Hepatocyte (in vitro differentiated cells): ENCODE data around the gene RFTN1. TPM values are rescaled to one million over a fixed set of nuclear protein-coding genes. Genes with fewer than 3 reads are reported as not detected.

Source experiments
- DNase-seq: peaks from one replicate; pipeline ENCODE4 v3.0.0-alpha.2; 2016; ENCODE audit warnings: low spot score
- H2AFZ ChIP-seq: fragments of 200-600 bp; sonication (generic); 2 replicates; pipeline ENCODE4 v1.6.0; 2016; ENCODE audit warnings: antibody characterized with exemption, mild to moderate bottlenecking
- H3K27ac ChIP-seq: fragments of 200-600 bp; sonication (generic); 2 replicates; pipeline ENCODE4 v1.5.1; 2016; ENCODE audit warnings: mild to moderate bottlenecking
- H3K27me3 ChIP-seq: fragments of 200-600 bp; sonication (generic); 2 replicates; pipeline ENCODE4 v1.6.1; 2016
- H3K36me3 ChIP-seq: fragments of 200-600 bp; sonication (generic); replicated peaks from 2 replicates; pipeline ENCODE4 v1.5.1; 2016; ENCODE audit warnings: low read depth; ENCODE audit not compliant: insufficient read depth
- H3K4me1 ChIP-seq: fragments of 200-600 bp; sonication (generic); 2 replicates; pipeline ENCODE4 v1.5.1; 2016; ENCODE audit warnings: mild to moderate bottlenecking, moderate library complexity; ENCODE audit not compliant: insufficient read depth
- H3K4me2 ChIP-seq: fragments of 200-600 bp; sonication (generic); 2 replicates; pipeline ENCODE4 v1.6.0; 2016
- H3K4me3 ChIP-seq: fragments of 200-600 bp; sonication (generic); 2 replicates; pipeline ENCODE4 v1.5.1; 2016; ENCODE audit warnings: mild to moderate bottlenecking
- H3K79me2 ChIP-seq: fragments of 200-600 bp; sonication (generic); 2 replicates; pipeline ENCODE4 v1.6.0; 2017; ENCODE audit warnings: mild to moderate bottlenecking
- H3K9me2 ChIP-seq: fragments of 200-600 bp; sonication (generic); replicated peaks from 2 replicates; pipeline ENCODE4 v1.6.0; 2017; ENCODE audit warnings: mild to moderate bottlenecking; ENCODE audit not compliant: insufficient read depth
- H3K9me3 ChIP-seq: fragments of 200-600 bp; sonication (generic); 2 replicates; pipeline ENCODE4 v1.5.1; 2016; ENCODE audit warnings: low read depth, mild to moderate bottlenecking
- H4K20me1 ChIP-seq: fragments of 200-600 bp; sonication (generic); 2 replicates; pipeline ENCODE4 v1.6.0; 2016; ENCODE audit warnings: mild to moderate bottlenecking; ENCODE audit not compliant: insufficient read depth, poor library complexity, severe bottlenecking
- EZH2 ChIP-seq: fragments of 200-600 bp; sonication (generic); IDR thresholded peaks from 2 replicates; pipeline ENCODE4 v1.6.1; 2016; ENCODE audit warnings: antibody characterized with exemption, mild to moderate bottlenecking, borderline replicate concordance
- EZH2phosphoT487 ChIP-seq: fragments of 200-600 bp; sonication (generic); IDR thresholded peaks from one replicate; pipeline ENCODE4 v1.6.1; 2018; ENCODE audit warnings: antibody characterized with exemption, mild to moderate bottlenecking, low read depth, moderate library complexity; ENCODE audit not compliant: unreplicated experiment, severe bottlenecking
- WGBS: methylation state at CpG from one replicate; pipeline ENCODE4 v1.1.6; 2016; ENCODE audit warnings: low lambda C conversion rate; ENCODE audit errors: missing lambda C conversion rate; 5-methylcytosine and 5-hydroxymethylcytosine counted together
- polyA plus RNA-seq: library from polyadenylated mRNA; unstranded; fragments of >200 nt; fragmentation: Nextera tagmentation; extraction: Ambion mirVana; gene quantifications from 2 replicates; pipeline ENCODE4 v1.2.1, GENCODE V29; 2016
- total RNA-seq: library from RNA; depleted of rRNA; stranded (reverse); fragments of >200 nt; gene quantifications from 2 replicates; pipeline ENCODE4 v1.2.3, GENCODE V29; 2014
- TF ChIP-seq, protein P1 (sequence below): fragments of 200-600 bp; sonication (generic); IDR thresholded peaks from 2 replicates; pipeline ENCODE4 v1.5.1; 2016; ENCODE audit warnings: antibody characterized with exemption, mild to moderate bottlenecking; ENCODE audit not compliant: poor library complexity

The RFTN1 gene
- total and polyA plus RNA-seq, 2 experiments from 2014 or later, result 10.0 to 14.9 TPM

- Histone ChIP-seq H3K27me3 (no peaks in the 10 kb centered on the region), H3K4me2 (no peak overlapping the region), H3K27ac (no peak overlapping the region), H3K36me3 (no peaks in the 10 kb centered on the region), H2AFZ (no peak overlapping the region), H3K79me2 (no peaks in the 10 kb centered on the region), H3K9me2 (no peaks in the 10 kb centered on the region), H3K4me1 (no peaks in the 10 kb centered on the region), H4K20me1 (no peaks in the 10 kb centered on the region), H3K4me3 (no peak overlapping the region), H3K9me3 (no peaks in the 10 kb centered on the region)
- no peak for DNase-seq
- TF ChIP-seq, protein P1, sequence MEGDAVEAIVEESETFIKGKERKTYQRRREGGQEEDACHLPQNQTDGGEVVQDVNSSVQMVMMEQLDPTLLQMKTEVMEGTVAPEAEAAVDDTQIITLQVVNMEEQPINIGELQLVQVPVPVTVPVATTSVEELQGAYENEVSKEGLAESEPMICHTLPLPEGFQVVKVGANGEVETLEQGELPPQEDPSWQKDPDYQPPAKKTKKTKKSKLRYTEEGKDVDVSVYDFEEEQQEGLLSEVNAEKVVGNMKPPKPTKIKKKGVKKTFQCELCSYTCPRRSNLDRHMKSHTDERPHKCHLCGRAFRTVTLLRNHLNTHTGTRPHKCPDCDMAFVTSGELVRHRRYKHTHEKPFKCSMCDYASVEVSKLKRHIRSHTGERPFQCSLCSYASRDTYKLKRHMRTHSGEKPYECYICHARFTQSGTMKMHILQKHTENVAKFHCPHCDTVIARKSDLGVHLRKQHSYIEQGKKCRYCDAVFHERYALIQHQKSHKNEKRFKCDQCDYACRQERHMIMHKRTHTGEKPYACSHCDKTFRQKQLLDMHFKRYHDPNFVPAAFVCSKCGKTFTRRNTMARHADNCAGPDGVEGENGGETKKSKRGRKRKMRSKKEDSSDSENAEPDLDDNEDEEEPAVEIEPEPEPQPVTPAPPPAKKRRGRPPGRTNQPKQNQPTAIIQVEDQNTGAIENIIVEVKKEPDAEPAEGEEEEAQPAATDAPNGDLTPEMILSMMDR, result no peak
- TF ChIP-seq EZH2 (no peak), EZH2phosphoT487 (no peak)
- 91% methylated on average over 4 of the region's 4 CpGs for WGBS
Measured at GRCh38 chr3:16323737-16324136, 189.8 kb downstream of the RFTN1 start.

DNA sequence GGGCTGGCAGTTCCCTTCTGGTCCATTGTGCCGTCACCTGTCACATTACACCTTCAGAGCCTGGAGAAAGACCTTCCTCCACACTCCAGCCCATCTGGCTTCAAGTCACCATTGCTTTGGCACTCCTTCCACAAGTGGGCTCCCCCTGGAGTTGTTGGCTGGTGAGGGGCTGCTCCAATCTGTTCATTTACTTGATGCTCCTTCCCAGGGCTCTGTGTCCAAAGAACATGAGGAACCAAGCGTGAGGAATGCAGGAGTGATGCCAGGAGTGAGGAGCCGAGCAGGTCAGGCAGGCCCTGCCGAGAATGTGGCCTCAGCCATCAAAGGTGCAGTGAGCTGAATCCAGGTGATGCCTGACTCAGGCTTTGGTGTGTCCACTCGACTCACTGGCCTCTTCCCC lies 191.3 kb downstream of the RFTN1 start:
- Histone ChIP-seq H3K4me2 (no peak overlapping the region), H3K9me3 (no peaks in the 10 kb centered on the region), H3K36me3 (no peaks in the 10 kb centered on the region), H3K4me3 (no peak overlapping the region), H3K9me2 (no peaks in the 10 kb centered on the region), H3K27me3 (no peaks in the 10 kb centered on the region), H3K4me1 (no peaks in the 10 kb centered on the region), H2AFZ (no peak overlapping the region), H4K20me1 (no peaks in the 10 kb centered on the region), H3K27ac (no peak overlapping the region), H3K79me2 (no peaks in the 10 kb centered on the region)
- 84% methylated on average over 5 of the region's 5 CpGs for WGBS
- DNase-seq, result no peak
- TF ChIP-seq EZH2, result no peak

DNA sequence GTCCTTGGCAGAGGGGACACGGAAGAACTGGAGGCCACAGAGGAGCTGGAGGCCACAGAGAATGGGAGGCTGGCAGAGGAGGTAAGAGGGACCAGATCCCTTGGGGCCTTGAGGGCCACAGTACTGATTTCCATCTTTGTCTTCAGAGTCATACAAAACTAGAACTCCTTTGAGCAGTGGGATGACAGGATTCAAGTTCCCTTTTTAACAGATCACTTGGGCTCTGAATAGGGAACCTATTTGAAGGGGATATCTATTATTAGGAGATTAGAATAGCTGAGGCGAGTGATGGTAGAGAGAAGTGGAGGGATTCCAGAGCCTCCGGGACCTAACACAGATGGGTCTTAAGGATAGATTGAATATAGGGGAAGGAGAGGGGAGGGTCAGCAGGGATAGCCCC lies 192.8 kb downstream of the RFTN1 start:
- no peak for TF ChIP-seq EZH2
- no peak for TF ChIP-seq EZH2phosphoT487
- TF ChIP-seq, protein P1, result no peak
- Histone ChIP-seq H3K36me3 (no peaks in the 10 kb centered on the region), H4K20me1 (no peaks in the 10 kb centered on the region), H3K4me3 (no peak overlapping the region), H3K27me3 (no peaks in the 10 kb centered on the region), H2AFZ (no peak overlapping the region), H3K9me3 (no peaks in the 10 kb centered on the region), H3K27ac (no peak overlapping the region), H3K4me2 (no peak overlapping the region), H3K9me2 (no peaks in the 10 kb centered on the region), H3K79me2 (no peaks in the 10 kb centered on the region), H3K4me1 (no peaks in the 10 kb centered on the region)
- 99% methylated on average over 3 of the region's 3 CpGs for WGBS
- DNase-seq, result no peak

DNA sequence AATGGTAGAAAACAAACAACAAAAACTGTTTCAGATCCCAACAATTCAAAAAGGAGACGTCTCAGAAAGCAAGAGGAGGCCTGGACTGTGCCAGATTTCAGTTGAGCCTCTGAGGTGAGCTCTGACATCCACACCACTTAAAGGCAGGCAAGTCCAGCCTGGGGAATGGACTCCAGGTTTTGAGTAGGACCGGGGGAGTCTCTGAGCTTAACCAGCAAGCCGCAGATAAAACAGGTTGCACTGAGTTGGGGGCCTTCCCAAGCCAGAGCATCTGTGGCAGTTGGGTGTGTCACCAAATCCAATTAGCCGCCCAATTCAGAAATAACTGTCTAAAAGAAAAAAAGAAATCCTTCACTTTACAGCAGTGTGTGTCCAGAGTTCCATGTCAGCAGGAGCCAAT lies 193.8 kb downstream of the RFTN1 start:
- 96% methylated on average over 4 of the region's 4 CpGs for WGBS
- no peak for TF ChIP-seq EZH2
- no peak for TF ChIP-seq EZH2phosphoT487
- TF ChIP-seq, protein P1, result no peak
- H3K9me3 ChIP-seq, result no peaks in the 10 kb centered on the region
- H3K27ac ChIP-seq, result no peak overlapping the region
- H3K9me2 ChIP-seq, result no peaks in the 10 kb centered on the region
- no peaks in the 10 kb centered on the region for H3K4me1 ChIP-seq
- H3K4me3 ChIP-seq, result no peak overlapping the region
- no peak overlapping the region for H3K4me2 ChIP-seq
- H3K27me3 ChIP-seq, result no peaks in the 10 kb centered on the region
- no peak overlapping the region for H2AFZ ChIP-seq
- H3K79me2 ChIP-seq, result no peaks in the 10 kb centered on the region
- H3K36me3 ChIP-seq, result no peaks in the 10 kb centered on the region
- DNase-seq, result no peak
- H4K20me1 ChIP-seq, result no peaks in the 10 kb centered on the region
